ENCODE results near the gene B3GAT2. TPM values are rescaled to one million over a fixed set of nuclear protein-coding genes. Genes with fewer than 3 reads are reported as not detected.

B3GAT2 gene
- polyA plus RNA-seq, 1 donor: 1.7 TPM

- no peak for DNase-seq
Observed at GRCh38 chr6:70842541-70842940, 114.3 kb downstream of the B3GAT2 start.

DNA sequence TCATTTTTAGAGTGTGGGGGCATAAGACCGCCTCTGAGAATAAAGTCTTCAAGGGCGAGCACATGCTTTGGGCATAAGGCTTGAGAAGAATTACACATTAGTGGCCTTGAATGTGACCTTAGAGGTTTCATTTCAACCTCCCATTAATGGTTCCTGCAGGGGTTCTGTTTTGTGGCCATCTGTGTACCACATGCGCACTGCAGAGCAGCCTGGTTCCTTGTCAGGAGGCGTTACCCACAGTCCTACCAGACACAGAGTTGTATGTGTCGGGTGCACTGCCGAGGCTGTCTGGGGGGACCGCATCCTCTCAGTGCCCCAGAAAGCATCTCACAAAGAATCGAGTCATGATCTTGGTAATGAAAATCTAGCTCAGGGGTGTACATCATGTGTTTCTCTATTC lies 115.7 kb downstream of the B3GAT2 start:
- no peak for DNase-seq

GRCh38 chr6:70839286-70840266 lies 117.3 kb downstream of the B3GAT2 start:
- DNase-seq: no peak

- DNase-seq: no peak
Observed at GRCh38 chr6:70838907-70839285, 118.0 kb downstream of the B3GAT2 start.

DNA sequence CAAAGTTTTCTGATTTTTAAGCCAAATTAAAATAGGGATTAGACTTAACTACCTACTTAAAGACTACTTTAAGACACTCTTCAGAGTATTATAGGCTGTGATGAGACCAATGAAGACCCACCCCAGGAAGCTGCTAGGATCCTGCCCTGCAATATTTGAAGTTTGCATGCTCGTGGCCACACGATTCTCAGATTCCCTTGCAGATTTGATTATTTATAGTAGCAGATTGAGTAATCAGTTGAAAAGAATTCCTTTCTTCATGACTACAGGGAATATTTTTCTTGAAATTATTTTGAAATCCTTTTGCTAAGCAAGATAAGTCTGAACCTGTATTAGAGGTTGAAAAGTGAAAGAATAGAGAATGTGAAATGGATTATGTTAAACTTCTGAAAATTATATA lies 122.3 kb downstream of the B3GAT2 start:
- DNase-seq: no peak

DNA sequence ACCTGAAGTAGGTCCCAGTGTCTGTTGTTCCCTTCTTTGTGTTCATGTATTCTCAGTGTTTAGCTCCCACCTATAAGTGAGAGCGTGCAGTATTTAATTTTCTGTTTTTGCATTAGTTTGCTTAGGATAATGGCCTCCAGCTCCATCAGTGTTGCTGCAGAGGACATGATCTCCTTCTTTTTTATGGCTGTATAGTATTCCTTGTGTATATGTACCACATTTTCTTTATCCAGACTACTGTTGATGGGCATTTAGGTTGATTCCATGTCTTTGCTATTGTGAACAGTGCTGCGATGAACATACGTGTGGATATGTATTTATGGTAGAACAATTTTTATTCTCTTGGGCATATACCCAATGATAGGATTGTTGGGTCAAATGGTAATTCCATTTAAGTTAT lies 125.4 kb downstream of the B3GAT2 start:
- no peak for DNase-seq

DNA sequence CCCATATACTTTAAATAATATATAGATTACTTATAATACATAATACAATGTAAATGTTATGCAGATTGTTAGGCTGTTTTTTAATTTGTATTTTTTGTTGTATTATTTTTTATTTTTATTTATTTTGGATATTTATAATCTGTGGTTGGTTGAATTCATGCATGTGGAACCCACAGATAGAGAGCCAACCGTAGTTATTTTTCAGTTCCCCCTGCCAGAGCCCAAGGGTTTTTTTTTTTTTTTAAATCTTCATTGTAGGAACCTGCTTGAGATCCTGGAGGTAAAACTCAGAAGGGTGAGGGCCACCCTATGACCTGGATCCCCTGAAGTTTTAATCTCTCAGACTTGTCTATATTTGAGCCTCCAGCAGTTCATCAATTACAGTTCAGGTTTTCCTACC lies 133.2 kb downstream of the B3GAT2 start:
- no peak for DNase-seq

DNA sequence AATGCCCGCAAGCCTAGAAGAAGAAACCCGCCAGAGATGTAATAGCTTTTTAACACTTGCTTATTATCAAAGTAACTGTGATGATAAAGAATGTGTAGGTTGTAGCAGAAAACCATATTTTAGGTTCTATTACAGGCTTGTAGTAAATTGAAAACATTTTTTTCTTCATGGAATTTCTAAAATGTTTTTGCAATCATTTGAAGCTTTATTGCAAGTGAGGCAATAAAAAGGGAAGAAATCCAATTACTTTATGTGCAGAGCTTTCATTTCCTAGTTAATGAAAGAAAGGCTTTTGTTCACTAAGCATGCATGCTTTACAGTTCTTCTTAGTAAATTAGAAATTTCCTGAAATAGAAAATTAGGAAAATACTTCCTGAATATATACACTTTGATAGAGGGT lies 135.1 kb downstream of the B3GAT2 start:
- no peak for DNase-seq

DNA sequence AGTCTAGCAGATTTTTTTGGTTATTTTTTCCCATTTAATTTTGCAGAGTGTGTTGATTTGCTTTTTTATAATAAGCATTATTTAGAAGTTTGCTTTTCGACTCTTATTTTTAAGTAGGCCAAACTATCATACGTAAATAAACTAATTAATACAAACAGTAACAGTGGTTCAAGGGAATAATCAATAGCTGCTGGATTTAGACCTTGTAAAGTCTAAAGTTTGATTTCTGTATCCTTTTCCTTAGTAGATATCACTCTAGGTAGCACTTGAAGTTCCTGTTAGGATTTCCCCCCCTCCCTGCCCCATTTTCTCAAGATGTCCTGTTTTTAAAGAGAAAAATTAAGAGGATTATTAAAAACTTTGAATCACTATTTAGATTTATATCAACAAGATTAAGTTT lies 136.1 kb downstream of the B3GAT2 start:
- no peak for DNase-seq

- DNase-seq: no peak
Observed at GRCh38 chr6:70819646-70820045, 137.2 kb downstream of the B3GAT2 start.

- DNase-seq: no peak
Observed at GRCh38 chr6:70813885-70814284, 143.0 kb downstream of the B3GAT2 start.

- no peak for DNase-seq
Observed at GRCh38 chr6:70811788-70812187, 145.1 kb downstream of the B3GAT2 start.

Measured in left kidney (tissue), 2 donors.